Prostate gland (tissue), 1 donor: ENCODE measurements around the gene DDX28.
"Not testable (repeated sequence)": the region's sequence is repeated elsewhere in the genome, so short reads cannot be mapped to it uniquely, and the experiment has no call there.

ENCODE experiments used
- POLR2A ChIP-seq: fragments of 450-650 bp; IDR thresholded peaks from one replicate; pipeline ENCODE4 v1.6.1; 2016; ENCODE audit warnings: antibody characterized with exemption, mild to moderate bottlenecking
- POLR2AphosphoS5 ChIP-seq: sonication (generic); formaldehyde crosslinking; IDR thresholded peaks from one replicate; pipeline ENCODE4 v1.6.1; 2017; ENCODE audit warnings: antibody characterized with exemption

DNA sequence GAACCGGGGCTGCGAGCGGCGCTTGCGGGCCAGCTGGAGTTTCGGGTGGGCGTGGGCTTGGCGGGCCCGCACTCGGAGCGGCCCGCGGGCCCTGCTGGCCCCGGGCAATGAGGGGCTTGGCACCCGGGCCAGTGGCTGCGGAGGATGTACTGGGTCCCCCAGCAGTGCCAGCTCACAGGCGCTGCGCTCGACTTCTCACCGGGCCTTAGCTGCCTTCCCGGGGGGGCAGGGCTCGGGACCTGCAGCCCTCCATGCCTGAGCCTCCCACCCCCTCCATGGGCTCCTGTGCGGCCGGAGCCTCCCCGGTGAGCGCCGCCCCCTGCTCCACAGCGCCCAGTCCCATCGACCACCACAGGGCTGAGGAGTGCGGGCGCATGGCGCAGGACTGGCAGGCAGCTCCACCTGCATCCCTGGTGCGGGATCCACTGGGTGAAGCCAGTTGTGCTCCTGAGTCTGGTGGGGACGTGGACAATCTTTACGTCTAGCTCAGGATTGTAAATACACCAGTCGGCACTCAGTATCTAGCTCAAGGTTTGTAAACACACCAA lies 24.7 kb downstream of the DDX28 start:
- not testable (repeated sequence) for TF ChIP-seq POLR2AphosphoS5, POLR2A
